Measurements from ENCODE around the gene PPP1R3C.

Gene PPP1R3C

DNA sequence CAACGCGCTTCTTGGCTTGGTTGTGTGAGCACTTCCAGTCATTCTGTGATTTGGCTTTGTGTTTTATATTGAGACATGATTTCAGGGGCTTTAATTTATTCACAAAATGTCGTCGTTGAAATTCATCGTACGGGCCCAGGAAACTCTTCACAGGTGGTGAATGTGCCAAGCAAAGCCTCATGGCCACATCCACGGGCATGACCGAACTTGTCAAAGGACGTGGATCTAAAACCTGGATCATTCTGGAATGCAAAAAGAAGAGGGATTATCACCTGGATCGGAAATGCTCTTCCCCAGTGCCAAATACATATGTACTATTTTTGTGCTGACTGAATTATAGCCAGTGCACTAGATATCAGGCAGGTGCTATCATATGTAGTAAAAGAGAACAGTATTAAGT is 2.2 kb downstream of the PPP1R3C start:
- no peaks in the 10 kb centered on the region for H3K4me1 ChIP-seq (ENCODE audit: control insufficient read depth, insufficient read depth, low read length)
- no peaks in the 10 kb centered on the region for H3K36me3 ChIP-seq (ENCODE audit: control insufficient read depth in 2 of 2, insufficient read depth in 1 of 2, low read length in 2 of 2)
- no peak overlapping the region for H3K4me3 ChIP-seq (ENCODE audit: low read depth, low read length)
- no peak overlapping the region for H3K27ac ChIP-seq (ENCODE audit: extremely low read depth, low read depth, low read length)
- POLR2A ChIA-PET = no interaction called here
- CTCF ChIA-PET = no interaction called here
- TF ChIP-seq, protein P1, sequence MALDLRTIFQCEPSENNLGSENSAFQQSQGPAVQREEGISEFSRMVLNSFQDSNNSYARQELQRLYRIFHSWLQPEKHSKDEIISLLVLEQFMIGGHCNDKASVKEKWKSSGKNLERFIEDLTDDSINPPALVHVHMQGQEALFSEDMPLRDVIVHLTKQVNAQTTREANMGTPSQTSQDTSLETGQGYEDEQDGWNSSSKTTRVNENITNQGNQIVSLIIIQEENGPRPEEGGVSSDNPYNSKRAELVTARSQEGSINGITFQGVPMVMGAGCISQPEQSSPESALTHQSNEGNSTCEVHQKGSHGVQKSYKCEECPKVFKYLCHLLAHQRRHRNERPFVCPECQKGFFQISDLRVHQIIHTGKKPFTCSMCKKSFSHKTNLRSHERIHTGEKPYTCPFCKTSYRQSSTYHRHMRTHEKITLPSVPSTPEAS (tag by site-specific recombination; IDR thresholded peaks at IDR 0.05) = no peak
- TF ChIP-seq ZBTB48 (tag by site-specific recombination; IDR thresholded peaks at IDR 0.05) (no peak), ZNF624 (tag by site-specific recombination; IDR thresholded peaks at IDR 0.05) (no peak), ZNF677 (tag by site-specific recombination; IDR thresholded peaks at IDR 0.05) (no peak), ZSCAN16 (tag by site-specific recombination; IDR thresholded peaks at IDR 0.05) (no peak), ZNF24 (tag by site-specific recombination; IDR thresholded peaks at IDR 0.05) (no peak), ZNF48 (tag by site-specific recombination; IDR thresholded peaks at IDR 0.05) (no peak), OSR2 (tag by site-specific recombination; IDR thresholded peaks at IDR 0.05) (no peak), ZBTB17 (tag by site-specific recombination; IDR thresholded peaks at IDR 0.05) (no peak)
- TF ChIP-seq, protein P2, sequence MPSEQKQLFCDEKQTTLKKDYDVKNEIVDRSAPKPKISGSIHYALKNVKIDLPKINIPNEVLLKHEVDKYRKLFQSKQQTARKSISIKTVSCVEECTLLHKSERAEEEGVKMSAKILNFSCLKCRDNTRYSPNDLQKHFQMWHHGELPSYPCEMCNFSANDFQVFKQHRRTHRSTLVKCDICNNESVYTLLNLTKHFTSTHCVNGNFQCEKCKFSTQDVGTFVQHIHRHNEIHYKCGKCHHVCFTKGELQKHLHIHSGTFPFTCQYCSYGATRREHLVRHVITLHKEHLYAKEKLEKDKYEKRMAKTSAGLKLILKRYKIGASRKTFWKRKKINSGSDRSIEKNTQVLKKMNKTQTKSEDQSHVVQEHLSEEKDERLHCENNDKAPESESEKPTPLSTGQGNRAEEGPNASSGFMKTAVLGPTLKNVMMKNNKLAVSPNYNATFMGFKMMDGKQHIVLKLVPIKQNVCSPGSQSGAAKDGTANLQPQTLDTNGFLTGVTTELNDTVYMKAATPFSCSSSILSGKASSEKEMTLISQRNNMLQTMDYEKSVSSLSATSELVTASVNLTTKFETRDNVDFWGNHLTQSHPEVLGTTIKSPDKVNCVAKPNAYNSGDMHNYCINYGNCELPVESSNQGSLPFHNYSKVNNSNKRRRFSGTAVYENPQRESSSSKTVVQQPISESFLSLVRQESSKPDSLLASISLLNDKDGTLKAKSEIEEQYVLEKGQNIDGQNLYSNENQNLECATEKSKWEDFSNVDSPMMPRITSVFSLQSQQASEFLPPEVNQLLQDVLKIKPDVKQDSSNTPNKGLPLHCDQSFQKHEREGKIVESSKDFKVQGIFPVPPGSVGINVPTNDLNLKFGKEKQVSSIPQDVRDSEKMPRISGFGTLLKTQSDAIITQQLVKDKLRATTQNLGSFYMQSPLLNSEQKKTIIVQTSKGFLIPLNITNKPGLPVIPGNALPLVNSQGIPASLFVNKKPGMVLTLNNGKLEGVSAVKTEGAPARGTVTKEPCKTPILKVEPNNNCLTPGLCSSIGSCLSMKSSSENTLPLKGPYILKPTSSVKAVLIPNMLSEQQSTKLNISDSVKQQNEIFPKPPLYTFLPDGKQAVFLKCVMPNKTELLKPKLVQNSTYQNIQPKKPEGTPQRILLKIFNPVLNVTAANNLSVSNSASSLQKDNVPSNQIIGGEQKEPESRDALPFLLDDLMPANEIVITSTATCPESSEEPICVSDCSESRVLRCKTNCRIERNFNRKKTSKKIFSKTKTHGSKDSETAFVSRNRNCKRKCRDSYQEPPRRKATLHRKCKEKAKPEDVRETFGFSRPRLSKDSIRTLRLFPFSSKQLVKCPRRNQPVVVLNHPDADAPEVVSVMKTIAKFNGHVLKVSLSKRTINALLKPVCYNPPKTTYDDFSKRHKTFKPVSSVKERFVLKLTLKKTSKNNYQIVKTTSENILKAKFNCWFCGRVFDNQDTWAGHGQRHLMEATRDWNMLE (tag by site-specific recombination; conservative IDR thresholded peaks at IDR 0.05; ENCODE audit: low read depth) = no peak
- TF ChIP-seq, protein P3, sequence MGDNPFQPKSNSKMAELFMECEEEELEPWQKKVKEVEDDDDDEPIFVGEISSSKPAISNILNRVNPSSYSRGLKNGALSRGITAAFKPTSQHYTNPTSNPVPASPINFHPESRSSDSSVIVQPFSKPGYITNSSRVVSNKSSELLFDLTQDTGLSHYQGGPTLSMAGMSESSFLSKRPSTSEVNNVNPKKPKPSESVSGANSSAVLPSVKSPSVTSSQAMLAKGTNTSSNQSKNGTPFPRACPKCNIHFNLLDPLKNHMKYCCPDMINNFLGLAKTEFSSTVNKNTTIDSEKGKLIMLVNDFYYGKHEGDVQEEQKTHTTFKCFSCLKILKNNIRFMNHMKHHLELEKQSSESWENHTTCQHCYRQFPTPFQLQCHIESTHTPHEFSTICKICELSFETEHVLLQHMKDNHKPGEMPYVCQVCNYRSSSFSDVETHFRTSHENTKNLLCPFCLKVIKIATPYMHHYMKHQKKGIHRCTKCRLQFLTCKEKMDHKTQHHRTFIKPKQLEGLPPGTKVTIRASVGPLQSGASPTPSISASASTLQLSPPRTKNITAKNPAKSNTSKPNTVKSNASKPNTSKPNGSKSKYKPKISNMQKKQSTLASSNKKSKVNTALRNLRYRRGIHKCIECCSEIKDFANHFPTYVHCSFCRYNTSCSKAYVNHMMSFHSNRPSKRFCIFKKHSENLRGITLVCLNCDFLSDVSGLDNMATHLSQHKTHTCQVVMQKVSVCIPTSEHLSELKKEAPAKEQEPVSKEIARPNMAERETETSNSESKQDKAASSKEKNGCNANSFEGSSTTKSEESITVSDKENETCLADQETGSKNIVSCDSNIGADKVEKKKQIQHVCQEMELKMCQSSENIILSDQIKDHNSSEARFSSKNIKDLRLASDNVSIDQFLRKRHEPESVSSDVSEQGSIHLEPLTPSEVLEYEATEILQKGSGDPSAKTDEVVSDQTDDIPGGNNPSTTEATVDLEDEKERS (tag by site-specific recombination; IDR thresholded peaks at IDR 0.05) = no peak
- H3K9me3 ChIP-seq (ENCODE audit: control insufficient read depth, insufficient read depth, low read depth, low read length) = no peaks in the 10 kb centered on the region

DNA sequence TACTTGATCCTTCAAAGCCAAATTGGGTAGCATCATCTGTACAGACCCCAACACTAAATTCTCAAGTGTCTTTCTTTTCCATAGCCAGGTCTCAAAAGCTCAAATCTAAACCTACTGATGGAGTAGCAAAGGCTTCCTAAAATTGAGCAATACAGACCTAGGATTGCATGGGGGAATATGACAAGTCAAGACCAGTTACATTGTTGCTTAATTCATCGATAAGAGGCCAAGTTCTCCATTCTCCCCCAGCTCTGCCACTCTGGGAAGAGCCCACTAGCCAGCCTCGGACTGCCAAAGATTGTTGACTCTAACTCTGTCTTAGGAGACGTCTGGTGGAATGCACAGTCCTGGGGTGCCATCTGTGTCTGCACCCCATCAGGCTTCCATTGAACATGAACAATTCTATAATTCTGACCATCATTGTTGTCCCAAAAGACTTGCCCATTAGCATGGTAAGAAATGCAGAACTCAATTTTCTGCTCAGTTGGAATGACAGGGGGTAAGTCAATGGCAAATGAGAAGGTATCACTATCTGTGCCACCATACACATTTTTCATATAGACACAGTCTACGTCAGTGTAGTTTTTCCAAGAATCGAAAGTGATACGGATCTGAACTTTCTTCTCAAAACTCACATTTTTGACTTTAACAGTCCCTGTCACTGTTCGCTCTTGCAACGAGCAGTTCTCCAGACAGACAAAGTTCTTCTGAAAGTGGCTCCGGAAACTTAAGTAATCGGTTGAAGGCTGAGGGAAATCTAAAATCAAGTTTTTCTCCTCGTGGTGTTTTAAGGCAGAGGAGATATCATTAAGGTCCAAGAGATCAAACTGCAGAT is 2.9 kb downstream of the PPP1R3C start:
- POLR2A ChIA-PET = no interaction called here
- Histone ChIP-seq H3K4me3 (ENCODE audit: low read depth, low read length) (no peak overlapping the region), H3K27ac (ENCODE audit: extremely low read depth, low read depth, low read length) (no peak overlapping the region), H3K4me1 (ENCODE audit: control insufficient read depth, insufficient read depth, low read length) (no peaks in the 10 kb centered on the region), H3K9me3 (ENCODE audit: control insufficient read depth, insufficient read depth, low read depth, low read length) (no peaks in the 10 kb centered on the region), H3K36me3 (ENCODE audit: control insufficient read depth in 2 of 2, insufficient read depth in 1 of 2, low read length in 2 of 2) (no peaks in the 10 kb centered on the region)
- CTCF ChIA-PET = interaction anchor here (0.6 to 1.7 kb wide), 5 partner anchors 64 to 378 kb away, joined by 3 to 11 read pairs (median 4); partner anchors contain the start of gene FGFBP3
- TF ChIP-seq, protein P4, sequence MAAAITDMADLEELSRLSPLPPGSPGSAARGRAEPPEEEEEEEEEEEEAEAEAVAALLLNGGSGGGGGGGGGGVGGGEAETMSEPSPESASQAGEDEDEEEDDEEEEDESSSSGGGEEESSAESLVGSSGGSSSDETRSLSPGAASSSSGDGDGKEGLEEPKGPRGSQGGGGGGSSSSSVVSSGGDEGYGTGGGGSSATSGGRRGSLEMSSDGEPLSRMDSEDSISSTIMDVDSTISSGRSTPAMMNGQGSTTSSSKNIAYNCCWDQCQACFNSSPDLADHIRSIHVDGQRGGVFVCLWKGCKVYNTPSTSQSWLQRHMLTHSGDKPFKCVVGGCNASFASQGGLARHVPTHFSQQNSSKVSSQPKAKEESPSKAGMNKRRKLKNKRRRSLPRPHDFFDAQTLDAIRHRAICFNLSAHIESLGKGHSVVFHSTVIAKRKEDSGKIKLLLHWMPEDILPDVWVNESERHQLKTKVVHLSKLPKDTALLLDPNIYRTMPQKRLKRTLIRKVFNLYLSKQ (tag by site-specific recombination; IDR thresholded peaks at IDR 0.05; ENCODE audit: borderline replicate concordance) = no peak
- TF ChIP-seq ZNF202 (tag by site-specific recombination; IDR thresholded peaks at IDR 0.05; ENCODE audit: borderline replicate concordance) (no peak), ZBTB17 (tag by site-specific recombination; IDR thresholded peaks at IDR 0.05) (no peak), MZF1 (tag by site-specific recombination; IDR thresholded peaks at IDR 0.05; ENCODE audit: borderline replicate concordance) (no peak), GLI4 (tag by site-specific recombination; IDR thresholded peaks at IDR 0.05) (no peak), ZBTB1 (tag by site-specific recombination; IDR thresholded peaks at IDR 0.05) (no peak), ZBTB20 (tag by site-specific recombination; IDR thresholded peaks at IDR 0.05) (no peak), ZNF624 (tag by site-specific recombination; IDR thresholded peaks at IDR 0.05) (no peak)
- TF ChIP-seq, protein P5, sequence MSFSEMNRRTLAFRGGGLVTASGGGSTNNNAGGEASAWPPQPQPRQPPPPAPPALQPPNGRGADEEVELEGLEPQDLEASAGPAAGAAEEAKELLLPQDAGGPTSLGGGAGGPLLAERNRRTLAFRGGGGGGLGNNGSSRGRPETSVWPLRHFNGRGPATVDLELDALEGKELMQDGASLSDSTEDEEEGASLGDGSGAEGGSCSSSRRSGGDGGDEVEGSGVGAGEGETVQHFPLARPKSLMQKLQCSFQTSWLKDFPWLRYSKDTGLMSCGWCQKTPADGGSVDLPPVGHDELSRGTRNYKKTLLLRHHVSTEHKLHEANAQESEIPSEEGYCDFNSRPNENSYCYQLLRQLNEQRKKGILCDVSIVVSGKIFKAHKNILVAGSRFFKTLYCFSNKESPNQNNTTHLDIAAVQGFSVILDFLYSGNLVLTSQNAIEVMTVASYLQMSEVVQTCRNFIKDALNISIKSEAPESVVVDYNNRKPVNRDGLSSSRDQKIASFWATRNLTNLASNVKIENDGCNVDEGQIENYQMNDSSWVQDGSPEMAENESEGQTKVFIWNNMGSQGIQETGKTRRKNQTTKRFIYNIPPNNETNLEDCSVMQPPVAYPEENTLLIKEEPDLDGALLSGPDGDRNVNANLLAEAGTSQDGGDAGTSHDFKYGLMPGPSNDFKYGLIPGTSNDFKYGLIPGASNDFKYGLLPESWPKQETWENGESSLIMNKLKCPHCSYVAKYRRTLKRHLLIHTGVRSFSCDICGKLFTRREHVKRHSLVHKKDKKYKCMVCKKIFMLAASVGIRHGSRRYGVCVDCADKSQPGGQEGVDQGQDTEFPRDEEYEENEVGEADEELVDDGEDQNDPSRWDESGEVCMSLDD (tag by site-specific recombination; IDR thresholded peaks at IDR 0.05) = no peak
- TF ChIP-seq, protein P6, sequence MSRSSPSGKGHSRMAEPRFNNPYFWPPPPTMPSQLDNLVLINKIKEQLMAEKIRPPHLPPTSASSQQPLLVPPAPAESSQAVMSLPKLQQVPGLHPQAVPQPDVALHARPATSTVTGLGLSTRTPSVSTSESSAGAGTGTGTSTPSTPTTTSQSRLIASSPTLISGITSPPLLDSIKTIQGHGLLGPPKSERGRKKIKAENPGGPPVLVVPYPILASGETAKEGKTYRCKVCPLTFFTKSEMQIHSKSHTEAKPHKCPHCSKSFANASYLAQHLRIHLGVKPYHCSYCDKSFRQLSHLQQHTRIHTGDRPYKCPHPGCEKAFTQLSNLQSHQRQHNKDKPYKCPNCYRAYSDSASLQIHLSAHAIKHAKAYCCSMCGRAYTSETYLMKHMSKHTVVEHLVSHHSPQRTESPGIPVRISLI (tag by site-specific recombination; IDR thresholded peaks at IDR 0.05) = no peak
